Stimulated activated effector memory CD8-positive, alpha-beta T cell treated with anti-CD3 and anti-CD28 coated beads, Interleukin-12 subunit alpha, Interleukin-12 subunit beta, amount 100 ng/mL, for 72 hours (primary cell): ENCODE results near the gene WSB1.
"Not testable (repeated sequence)": the region's sequence is repeated elsewhere in the genome, so short reads cannot be mapped to it uniquely, and the experiment has no call there.

Experiments used
- ATAC-seq: fragments of 150-1000 bp; cut with Tn5 transposase; 2 replicates; pipeline ENCODE4 v1.10.0; 2021
- DNase-seq, 2 donors: peaks; one replicate each; pipeline ENCODE4 v3.0.0; 2021 to 2022; ENCODE audit warnings: low spot score in 2 of 2
- H3K27ac Mint-ChIP-seq: one replicate; pipeline ENCODE4 v1.8.0; 2022; ENCODE audit warnings: mild to moderate bottlenecking, mixed read lengths
- H3K36me3 Mint-ChIP-seq: one replicate; pipeline ENCODE4 v1.8.0; 2022; ENCODE audit warnings: mild to moderate bottlenecking, mixed read lengths
- H3K4me1 Mint-ChIP-seq: one replicate; pipeline ENCODE4 v1.8.0; 2022; ENCODE audit warnings: mixed read lengths
- H3K4me3 Mint-ChIP-seq: one replicate; pipeline ENCODE4 v1.8.0; 2022; ENCODE audit warnings: mild to moderate bottlenecking, mixed read lengths
- H3K9me3 Mint-ChIP-seq: one replicate; pipeline ENCODE4 v1.8.0; 2022; ENCODE audit warnings: mixed read lengths

Gene WSB1

DNA sequence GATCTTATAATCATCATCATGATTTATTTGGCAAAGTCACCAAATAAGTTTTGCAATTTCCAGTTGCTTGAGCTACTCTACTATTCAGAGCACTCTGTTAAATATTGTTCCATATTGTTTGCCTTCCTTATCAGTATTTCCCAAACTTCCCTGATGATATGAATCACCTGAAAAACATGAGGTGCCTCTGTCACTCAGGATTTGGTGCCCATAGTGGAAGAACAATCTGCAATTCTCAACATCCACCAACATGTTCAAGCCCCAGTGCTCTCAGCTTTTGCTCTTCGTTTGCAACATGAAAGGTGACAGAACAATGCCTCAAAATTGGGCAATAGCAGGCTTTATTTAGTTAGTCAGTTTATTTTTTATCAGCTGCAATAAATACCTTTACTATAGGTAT, 28.6 kb upstream of the WSB1 start:
- ATAC-seq (no peak), DNase-seq (no peak)
- Mint-ChIP-seq H3K36me3 (no peaks in the 10 kb centered on the region), H3K9me3 (no peaks in the 10 kb centered on the region), H3K27ac (no peak overlapping the region), H3K4me3 (no peak overlapping the region), H3K4me1 (no peaks in the 10 kb centered on the region)

GRCh38 chr17:27266228-27266627, 27.7 kb upstream of the WSB1 start:
- Mint-ChIP-seq H3K27ac (no peak overlapping the region), H3K4me3 (no peak overlapping the region), H3K4me1 (no peaks in the 10 kb centered on the region), H3K36me3 (no peaks in the 10 kb centered on the region), H3K9me3 (no peaks in the 10 kb centered on the region)
- no peak for DNase-seq
- no peak for ATAC-seq

GRCh38 chr17:27268394-27269085, 25.4 kb upstream of the WSB1 start:
- ATAC-seq (no peak), DNase-seq (no peak)
- no peaks in the 10 kb centered on the region for H3K36me3 Mint-ChIP-seq
- no peak overlapping the region for H3K4me3 Mint-ChIP-seq
- H3K4me1 Mint-ChIP-seq = no peaks in the 10 kb centered on the region
- H3K9me3 Mint-ChIP-seq = no peaks in the 10 kb centered on the region
- H3K27ac Mint-ChIP-seq = no peak overlapping the region

DNA sequence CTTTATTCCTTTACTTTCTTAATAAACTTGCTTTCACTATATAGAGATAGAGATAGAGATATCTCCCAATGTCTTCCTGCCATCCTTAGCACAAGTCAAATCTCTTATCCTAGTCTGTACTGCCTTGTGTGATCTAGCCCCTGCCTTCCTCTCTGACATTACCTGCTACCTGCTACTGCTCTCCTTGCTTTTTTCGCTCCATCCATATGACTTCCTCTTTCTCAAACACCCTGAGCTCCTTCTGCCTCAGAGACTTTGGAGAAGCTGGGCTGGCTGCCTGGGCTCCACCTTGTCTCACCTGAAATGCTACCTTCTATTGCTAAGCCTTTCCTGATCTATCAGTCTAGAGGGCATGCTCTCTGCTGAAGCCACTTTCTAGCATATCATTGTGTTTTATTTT, 24.7 kb upstream of the WSB1 start:
- no peak for ATAC-seq
- no peak for DNase-seq
- H3K4me1 Mint-ChIP-seq = no peaks in the 10 kb centered on the region

GRCh38 chr17:27269974-27270373, 23.9 kb upstream of the WSB1 start:
- Mint-ChIP-seq H3K36me3 (no peaks in the 10 kb centered on the region), H3K9me3 (no peaks in the 10 kb centered on the region), H3K4me3 (no peak overlapping the region), H3K4me1 (no peaks in the 10 kb centered on the region), H3K27ac (no peak overlapping the region)
- DNase-seq = no peak
- ATAC-seq = no peak

More for the DNA sequence above, 24.7 kb upstream of the WSB1 start:
- H3K36me3 Mint-ChIP-seq = no peaks in the 10 kb centered on the region
- no peak overlapping the region for H3K4me3 Mint-ChIP-seq
- H3K27ac Mint-ChIP-seq = no peak overlapping the region
- H3K9me3 Mint-ChIP-seq = no peaks in the 10 kb centered on the region

GRCh38 chr17:27276653-27277156, 17.2 kb upstream of the WSB1 start:
- ATAC-seq (no peak), DNase-seq (no peak)
- H3K9me3 Mint-ChIP-seq = no peaks in the 10 kb centered on the region
- no peaks in the 10 kb centered on the region for H3K4me1 Mint-ChIP-seq
- no peaks in the 10 kb centered on the region for H3K36me3 Mint-ChIP-seq
- no peak overlapping the region for H3K27ac Mint-ChIP-seq
- H3K4me3 Mint-ChIP-seq = no peak overlapping the region

DNA sequence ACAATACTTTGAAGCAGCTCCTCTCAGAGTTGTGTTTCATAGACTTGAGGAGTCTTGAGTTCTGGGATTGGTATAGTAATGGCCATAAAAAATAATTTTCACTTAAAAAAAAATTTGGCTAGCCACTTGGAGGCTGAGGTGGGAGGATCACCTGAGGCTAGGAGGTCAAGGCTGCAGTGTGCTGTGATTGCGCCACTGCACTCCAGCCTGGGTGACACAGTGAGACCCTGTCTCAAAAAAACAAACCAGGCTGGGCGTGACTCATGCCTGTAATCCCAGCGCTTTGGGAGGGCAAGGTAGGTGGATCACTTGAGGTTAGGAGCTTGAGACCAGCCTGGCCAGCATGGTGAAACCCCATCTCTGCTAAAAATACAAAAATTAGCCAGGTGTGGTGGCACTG, 14.8 kb upstream of the WSB1 start:
- H3K27ac Mint-ChIP-seq, H3K9me3 Mint-ChIP-seq, DNase-seq, H3K4me1 Mint-ChIP-seq, H3K36me3 Mint-ChIP-seq, H3K4me3 Mint-ChIP-seq, ATAC-seq: not testable (repeated sequence)

GRCh38 chr17:27280527-27280926, 13.4 kb upstream of the WSB1 start:
- Mint-ChIP-seq H3K4me3 (no peak overlapping the region), H3K4me1 (no peaks in the 10 kb centered on the region), H3K9me3 (no peaks in the 10 kb centered on the region), H3K36me3 (no peaks in the 10 kb centered on the region), H3K27ac (no peak overlapping the region)
- no peak for DNase-seq
- ATAC-seq = no peak

GRCh38 chr17:27281438-27281837, 12.5 kb upstream of the WSB1 start:
- DNase-seq (no peak), ATAC-seq (no peak)
- no peak overlapping the region for H3K27ac Mint-ChIP-seq
- no peaks in the 10 kb centered on the region for H3K4me1 Mint-ChIP-seq
- no peaks in the 10 kb centered on the region for H3K36me3 Mint-ChIP-seq
- no peaks in the 10 kb centered on the region for H3K9me3 Mint-ChIP-seq
- H3K4me3 Mint-ChIP-seq = no peak overlapping the region

DNA sequence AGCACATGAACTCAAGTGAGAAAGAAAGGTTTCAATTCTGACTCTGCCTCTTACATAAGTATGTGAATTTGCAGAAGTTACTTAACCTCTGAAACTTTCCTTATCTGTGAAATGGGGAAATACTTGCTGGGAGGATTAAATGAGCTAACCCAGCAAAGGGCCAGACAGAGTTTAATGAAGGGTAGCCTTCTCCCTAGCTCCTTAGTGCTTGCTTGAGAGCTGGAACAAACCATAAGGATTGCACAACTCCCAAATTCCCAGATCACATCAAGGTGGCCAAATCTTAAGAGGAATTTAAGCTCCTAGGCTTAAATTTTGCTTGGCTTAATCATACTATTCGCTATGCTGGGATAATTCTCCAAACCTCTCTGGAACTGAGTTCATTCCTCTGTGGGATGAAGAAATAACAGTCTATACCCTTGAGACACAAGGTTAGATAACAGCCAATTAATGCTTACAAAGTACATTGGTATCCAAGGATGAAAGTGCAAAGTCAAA, 11.8 kb upstream of the WSB1 start:
- H3K9me3 Mint-ChIP-seq = no peaks in the 10 kb centered on the region
- no peaks in the 10 kb centered on the region for H3K36me3 Mint-ChIP-seq
- no peak overlapping the region for H3K4me3 Mint-ChIP-seq
- ATAC-seq = no peak
- H3K27ac Mint-ChIP-seq = no peak overlapping the region
- no peak for DNase-seq
- no peaks in the 10 kb centered on the region for H3K4me1 Mint-ChIP-seq

GRCh38 chr17:27283060-27283459, 10.9 kb upstream of the WSB1 start:
- Mint-ChIP-seq H3K4me3 (no peak overlapping the region), H3K27ac (no peak overlapping the region), H3K9me3 (no peaks in the 10 kb centered on the region), H3K36me3 (no peaks in the 10 kb centered on the region), H3K4me1 (no peaks in the 10 kb centered on the region)
- ATAC-seq (no peak), DNase-seq (no peak)

DNA sequence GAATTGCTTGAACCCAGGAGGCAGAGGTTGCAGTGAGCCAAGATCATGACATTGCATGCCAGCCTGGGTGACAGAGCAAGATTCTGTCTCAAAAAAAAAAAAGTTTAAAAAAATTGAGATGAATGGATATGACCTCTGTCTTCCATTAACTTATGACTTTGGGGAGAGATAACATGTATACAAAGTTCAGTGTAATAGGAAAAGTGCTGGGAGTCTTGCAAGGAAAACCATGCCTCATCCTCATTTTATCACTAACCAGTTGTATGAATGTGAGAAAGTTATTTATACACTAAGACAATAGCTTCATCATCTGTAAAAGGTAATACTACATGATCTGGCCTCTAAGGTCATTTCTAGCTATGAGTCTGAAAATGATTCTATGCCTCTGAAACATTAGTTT, 10.2 kb upstream of the WSB1 start:
- DNase-seq (no peak), ATAC-seq (no peak)
- Mint-ChIP-seq H3K27ac (no peak overlapping the region), H3K36me3 (no peaks in the 10 kb centered on the region), H3K4me3 (no peak overlapping the region), H3K9me3 (no peaks in the 10 kb centered on the region), H3K4me1 (no peaks in the 10 kb centered on the region)

DNA sequence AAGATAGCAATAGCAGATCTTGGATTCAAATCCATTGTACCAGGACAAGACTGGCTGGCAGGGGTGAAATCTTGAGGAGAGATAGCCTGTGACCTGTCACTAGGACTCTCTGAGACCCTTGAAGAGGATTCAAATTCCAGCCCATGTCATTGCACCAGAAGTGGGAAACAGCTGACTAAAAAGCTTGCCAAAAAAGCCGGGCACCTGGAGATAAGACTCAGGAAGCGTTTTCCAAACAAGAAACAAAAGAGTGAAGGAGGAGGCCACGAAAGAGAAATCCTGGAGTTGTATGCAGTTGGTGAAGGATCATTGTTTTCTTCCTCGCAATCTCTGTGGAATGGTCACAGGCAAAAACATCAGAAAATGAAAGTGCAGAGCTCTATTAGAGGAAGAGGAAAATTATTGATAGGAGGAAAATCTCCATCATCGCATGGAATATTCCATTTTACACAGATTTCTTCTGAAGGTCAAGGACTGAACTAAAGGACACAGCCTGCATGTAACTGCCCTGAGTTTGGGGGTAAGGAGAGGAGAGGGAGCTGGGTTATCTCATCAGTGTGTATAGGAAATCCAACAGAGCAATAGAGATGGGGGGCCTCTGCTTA, 9.0 kb upstream of the WSB1 start:
- no peaks in the 10 kb centered on the region for H3K9me3 Mint-ChIP-seq
- no peak for DNase-seq
- H3K4me3 Mint-ChIP-seq = no peak overlapping the region
- H3K27ac Mint-ChIP-seq = no peak overlapping the region
- ATAC-seq = no peak
- no peaks in the 10 kb centered on the region for H3K36me3 Mint-ChIP-seq
- H3K4me1 Mint-ChIP-seq = peaks cover 2% of the 10 kb centered on the region

- H3K4me1 Mint-ChIP-seq = peaks cover 6% of the 10 kb centered on the region
- ATAC-seq = no peak
- H3K27ac Mint-ChIP-seq = no peak overlapping the region
- no peak overlapping the region for H3K4me3 Mint-ChIP-seq
- no peaks in the 10 kb centered on the region for H3K9me3 Mint-ChIP-seq
- H3K36me3 Mint-ChIP-seq = no peaks in the 10 kb centered on the region
- no peak for DNase-seq
Measured at GRCh38 chr17:27285516-27285915, 8.4 kb upstream of the WSB1 start.

GRCh38 chr17:27288183-27288582, 5.7 kb upstream of the WSB1 start:
- H3K4me1 Mint-ChIP-seq = peaks cover 9% of the 10 kb centered on the region
- H3K9me3 Mint-ChIP-seq = no peaks in the 10 kb centered on the region
- no peak overlapping the region for H3K4me3 Mint-ChIP-seq
- no peak overlapping the region for H3K27ac Mint-ChIP-seq
- no peaks in the 10 kb centered on the region for H3K36me3 Mint-ChIP-seq
- DNase-seq (no peak), ATAC-seq (no peak)

DNA sequence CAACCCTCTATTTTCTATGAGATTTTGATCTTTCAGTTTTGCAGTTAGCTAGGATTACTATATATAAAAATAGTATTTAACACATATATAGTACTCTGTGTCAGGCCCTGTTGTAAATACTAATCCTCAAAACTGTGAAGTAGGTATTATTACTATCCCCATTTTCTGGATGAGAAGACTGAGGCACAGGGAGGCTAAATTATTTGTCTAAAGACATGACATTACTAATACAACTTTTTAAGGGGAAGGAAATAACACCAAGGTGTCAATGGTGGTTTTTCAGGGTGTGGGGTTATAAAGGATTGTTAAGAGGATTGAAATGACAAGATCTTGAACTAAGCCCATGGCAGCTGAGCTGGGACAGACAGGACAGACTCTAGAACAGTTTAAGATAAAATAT, 4.1 kb upstream of the WSB1 start:
- peaks cover 15% of the 10 kb centered on the region for H3K4me1 Mint-ChIP-seq
- H3K36me3 Mint-ChIP-seq = peaks cover 13% of the 10 kb centered on the region
- H3K4me3 Mint-ChIP-seq = no peak overlapping the region
- no peak overlapping the region for H3K27ac Mint-ChIP-seq
- no peaks in the 10 kb centered on the region for H3K9me3 Mint-ChIP-seq
- no peak for ATAC-seq
- DNase-seq = no peak
